CD14-positive monocyte (primary cell): Measurements from ENCODE around the gene IL31RA. TPM values are rescaled to one million over a fixed set of nuclear protein-coding genes. Genes with fewer than 3 reads are reported as not detected.

Experiments used
- DNase-seq, 3 donors: peaks; one replicate each; pipeline ENCODE4 v3.0.0-alpha.2; 2011 to 2022
- H2AFZ ChIP-seq: 2 replicates; pipeline ENCODE4 v1.6.0; 2012; ENCODE audit warnings: mild to moderate bottlenecking, low read depth, low read length, inconsistent platforms; ENCODE audit not compliant: insufficient read depth, poor library complexity, severe bottlenecking
- H3K27ac ChIP-seq, 2 donors: 1 replicate in 1 of 2; 2 replicates in 1 of 2; pipeline ENCODE4 v1.5.1; 2012 to 2013; ENCODE audit warnings: low read length in 2 of 2, control low read depth in 1 of 2, inconsistent platforms in 1 of 2, low read depth in 1 of 2, mild to moderate bottlenecking in 1 of 2
- H3K27me3 ChIP-seq, 2 donors: one replicate each; pipeline versions ENCODE4 v1.6.0 to v1.6.1; 2011 to 2013; ENCODE audit warnings: low read length in 2 of 2; ENCODE audit not compliant: control insufficient read depth in 2 of 2, insufficient read depth in 2 of 2
- H3K36me3 ChIP-seq, 2 donors: replicated peaks in 1 of 2; 1 replicate in 1 of 2; 2 replicates in 1 of 2; pipeline versions ENCODE4 v1.5.1 to v1.6.1; 2012 to 2013; ENCODE audit warnings: low read length in 2 of 2, control low read depth in 1 of 2, inconsistent platforms in 1 of 2, mild to moderate bottlenecking in 1 of 2; ENCODE audit not compliant: insufficient read depth in 2 of 2, control insufficient read depth in 1 of 2
- H3K4me1 ChIP-seq, 2 donors: 1 replicate in 1 of 2; 2 replicates in 1 of 2; pipeline versions ENCODE4 v1.5.1 to v1.6.1; 2012 to 2013; ENCODE audit warnings: low read length in 2 of 2, control low read depth in 1 of 2, inconsistent platforms in 1 of 2, mild to moderate bottlenecking in 1 of 2, moderate library complexity in 1 of 2; ENCODE audit not compliant: insufficient read depth in 2 of 2, control insufficient read depth in 1 of 2
- H3K4me2 ChIP-seq: replicated peaks from 2 replicates; pipeline ENCODE3; 2012; ENCODE audit warnings: low read length, moderate library complexity, mild to moderate bottlenecking; ENCODE audit not compliant: poor library complexity, severe bottlenecking; ENCODE audit errors: extremely low read depth
- H3K4me3 ChIP-seq, 3 experiments: fragments of 200-600 bp in 1 of 3; sonication (generic) in 1 of 3; replicated peaks in 1 of 3; 1 replicate in 2 of 3; 2 replicates in 1 of 3; pipeline ENCODE4 v1.5.1; 2011 to 2013; ENCODE audit warnings: low read length in 3 of 3, mild to moderate bottlenecking in 3 of 3, control low read depth in 2 of 3, low read depth in 2 of 3, inconsistent platforms in 1 of 3, moderate library complexity in 1 of 3
- H3K79me2 ChIP-seq: 2 replicates; pipeline ENCODE4 v1.6.0; 2012; ENCODE audit warnings: mild to moderate bottlenecking, control low read depth, inconsistent platforms, low read length, moderate library complexity; ENCODE audit not compliant: insufficient read depth
- H3K9ac ChIP-seq: 2 replicates; pipeline ENCODE4 v1.6.0; 2017; ENCODE audit warnings: low read length, mild to moderate bottlenecking; ENCODE audit not compliant: insufficient read depth, poor library complexity, severe bottlenecking
- H3K9me3 ChIP-seq, 2 donors: replicated peaks in 1 of 2; 1 replicate in 1 of 2; 2 replicates in 1 of 2; pipeline versions ENCODE4 v1.5.1 to v1.6.1; 2012 to 2013; ENCODE audit warnings: low read length in 2 of 2, control low read depth in 1 of 2; ENCODE audit not compliant: control insufficient read depth in 1 of 2, insufficient read depth in 1 of 2
- H4K20me1 ChIP-seq: 2 replicates; pipeline ENCODE4 v1.6.0; 2012; ENCODE audit warnings: mild to moderate bottlenecking, low read length, control low read depth, moderate library complexity; ENCODE audit not compliant: insufficient read depth
- H3K27ac Mint-ChIP-seq, 7 donors: one replicate each; pipeline ENCODE4 v1.8.0; 2020; ENCODE audit warnings: mild to moderate bottlenecking in 7 of 7, mixed read lengths in 7 of 7, moderate library complexity in 6 of 7, inconsistent platforms in 2 of 7
- H3K27me3 Mint-ChIP-seq, 3 donors: one replicate each; pipeline ENCODE4 v1.8.0; 2021 to 2022; ENCODE audit warnings: low read depth in 3 of 3, mild to moderate bottlenecking in 3 of 3, mixed read lengths in 3 of 3, moderate library complexity in 3 of 3, inconsistent platforms in 1 of 3
- H3K36me3 Mint-ChIP-seq, 2 donors: one replicate each; pipeline ENCODE4 v1.8.0; 2020; ENCODE audit warnings: mixed read lengths in 2 of 2, inconsistent platforms in 1 of 2, mild to moderate bottlenecking in 1 of 2
- H3K4me1 Mint-ChIP-seq: one replicate; pipeline ENCODE4 v1.8.0; 2020; ENCODE audit warnings: mild to moderate bottlenecking, mixed read lengths
- H3K4me3 Mint-ChIP-seq, 2 donors: one replicate each; pipeline ENCODE4 v1.8.0; 2020; ENCODE audit warnings: mild to moderate bottlenecking in 2 of 2, mixed read lengths in 2 of 2, moderate library complexity in 1 of 2
- H3K9me3 Mint-ChIP-seq, 7 donors: one replicate each; pipeline ENCODE4 v1.8.0; 2020 to 2022; ENCODE audit warnings: mixed read lengths in 7 of 7, mild to moderate bottlenecking in 6 of 7, moderate library complexity in 6 of 7, inconsistent platforms in 2 of 7
- WGBS: methylation state at CpG from one replicate; pipeline ENCODE4 v1.1.5; 2013; ENCODE audit warnings: missing lambda C conversion rate; ENCODE audit not compliant: insufficient coverage; 5-methylcytosine and 5-hydroxymethylcytosine counted together
- intact Hi-C, 2 donors: fragments of 100-400 bp; cut with micrococcal nuclease; formaldehyde crosslinking; loops; one replicate each; pipeline versions ENCODE4 v1.15.0 to v1.15.1; 2023
- polyA plus RNA-seq, 3 donors: library from polyadenylated mRNA; depleted of rRNA in 1 of 3; unstranded in 2 of 3; stranded (reverse) in 1 of 3; fragments of 300-500 nt in 2 of 3; fragments of >200 nt in 1 of 3; fragmentation: Illumina TruSeq in 2 of 3; gene quantifications; 1 replicate in 2 of 3; 2 replicates in 1 of 3; pipeline ENCODE4 v1.2.3, GENCODE V29; 2012 to 2021
- TF ChIP-seq, protein P1 (sequence below): fragments of 200-600 bp; IDR thresholded peaks from one replicate; pipeline ENCODE4 v1.8.0; 2022; ENCODE audit warnings: antibody characterized with exemption, mild to moderate bottlenecking

IL31RA gene
- polyA plus RNA-seq, 3 donors, result 0.52 to 1.8 (median 1.3) TPM

DNA sequence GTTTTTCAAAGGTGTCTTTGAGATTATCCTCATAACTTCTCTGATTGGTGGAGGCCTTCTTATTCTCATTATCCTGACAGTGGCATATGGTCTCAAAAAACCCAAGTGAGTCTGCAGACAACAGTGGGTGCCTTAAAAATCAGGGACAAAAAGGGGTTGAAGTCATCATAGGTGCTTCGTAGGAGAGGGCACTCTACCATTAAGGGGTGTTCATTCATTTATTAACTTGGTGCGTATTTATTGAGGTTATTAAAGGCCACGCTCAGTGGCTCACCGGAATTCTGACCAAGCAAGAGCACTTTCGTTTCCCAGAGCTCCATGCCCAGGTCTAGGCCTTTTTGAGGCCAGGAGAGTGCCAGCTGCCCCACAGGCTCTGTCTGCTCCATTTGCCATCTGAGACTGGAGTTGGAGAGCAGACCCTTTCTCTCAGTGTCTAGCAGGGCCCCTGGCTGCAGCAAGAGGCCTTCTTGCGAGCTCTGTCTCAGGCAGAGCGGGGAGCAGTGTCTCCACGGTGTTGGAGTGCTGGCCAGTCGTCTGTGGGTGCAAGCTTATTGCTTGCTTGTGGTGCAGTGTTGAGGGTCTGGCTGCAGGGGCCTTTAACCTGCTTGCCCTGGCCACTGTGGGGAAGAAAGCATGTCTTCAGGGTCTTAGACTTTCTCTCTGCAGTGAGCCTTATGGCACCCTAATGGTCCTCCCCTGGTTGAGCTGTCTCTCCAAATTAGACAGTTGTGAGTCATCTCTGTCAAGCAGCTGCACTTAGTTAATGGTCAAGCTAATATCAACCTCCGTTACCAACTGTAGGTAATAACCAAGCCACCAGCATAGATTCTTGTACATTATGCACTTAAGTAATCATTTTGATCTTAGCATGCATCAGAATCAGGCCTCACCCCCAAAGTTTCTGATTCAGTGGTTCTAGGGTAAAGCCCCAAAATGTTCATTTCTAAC is 62.6 kb downstream of the IL31RA start:
- Mint-ChIP-seq H3K4me3 (no peak overlapping the region), H3K27ac (peak overlapping the region in 1 of 7 donors; percentile 32), H3K9me3 (no peaks in the 10 kb centered on the region), H3K36me3 (peaks cover 52 to 81% of the 10 kb centered on the region in 2 donors), H3K27me3 (peaks cover 0 to 2% (median 0%) of the 10 kb centered on the region in 3 donors), H3K4me1 (peaks cover 3% of the 10 kb centered on the region)
- H2AFZ ChIP-seq, result no peak overlapping the region
- no peak overlapping the region for H3K9ac ChIP-seq
- no peak overlapping the region for H3K4me3 ChIP-seq
- H3K27me3 ChIP-seq, result no peaks in the 10 kb centered on the region
- TF ChIP-seq, protein P1, sequence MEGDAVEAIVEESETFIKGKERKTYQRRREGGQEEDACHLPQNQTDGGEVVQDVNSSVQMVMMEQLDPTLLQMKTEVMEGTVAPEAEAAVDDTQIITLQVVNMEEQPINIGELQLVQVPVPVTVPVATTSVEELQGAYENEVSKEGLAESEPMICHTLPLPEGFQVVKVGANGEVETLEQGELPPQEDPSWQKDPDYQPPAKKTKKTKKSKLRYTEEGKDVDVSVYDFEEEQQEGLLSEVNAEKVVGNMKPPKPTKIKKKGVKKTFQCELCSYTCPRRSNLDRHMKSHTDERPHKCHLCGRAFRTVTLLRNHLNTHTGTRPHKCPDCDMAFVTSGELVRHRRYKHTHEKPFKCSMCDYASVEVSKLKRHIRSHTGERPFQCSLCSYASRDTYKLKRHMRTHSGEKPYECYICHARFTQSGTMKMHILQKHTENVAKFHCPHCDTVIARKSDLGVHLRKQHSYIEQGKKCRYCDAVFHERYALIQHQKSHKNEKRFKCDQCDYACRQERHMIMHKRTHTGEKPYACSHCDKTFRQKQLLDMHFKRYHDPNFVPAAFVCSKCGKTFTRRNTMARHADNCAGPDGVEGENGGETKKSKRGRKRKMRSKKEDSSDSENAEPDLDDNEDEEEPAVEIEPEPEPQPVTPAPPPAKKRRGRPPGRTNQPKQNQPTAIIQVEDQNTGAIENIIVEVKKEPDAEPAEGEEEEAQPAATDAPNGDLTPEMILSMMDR, result no peak
- DNase-seq, result no peak
- 99% methylated on average over 10 of the region's 10 CpGs for WGBS
- H3K79me2 ChIP-seq, result no peaks in the 10 kb centered on the region
- H3K36me3 ChIP-seq, result peaks cover 11 to 80% of the 10 kb centered on the region in 2 donors
- H4K20me1 ChIP-seq, result no peaks in the 10 kb centered on the region
- peaks cover 0 to under 1% of the 10 kb centered on the region in 2 donors for H3K4me1 ChIP-seq
- intact Hi-C loops, result no loop called here
- H3K4me2 ChIP-seq, result no peak overlapping the region
- H3K9me3 ChIP-seq, result no peaks in the 10 kb centered on the region
- no peak overlapping the region for H3K27ac ChIP-seq

DNA sequence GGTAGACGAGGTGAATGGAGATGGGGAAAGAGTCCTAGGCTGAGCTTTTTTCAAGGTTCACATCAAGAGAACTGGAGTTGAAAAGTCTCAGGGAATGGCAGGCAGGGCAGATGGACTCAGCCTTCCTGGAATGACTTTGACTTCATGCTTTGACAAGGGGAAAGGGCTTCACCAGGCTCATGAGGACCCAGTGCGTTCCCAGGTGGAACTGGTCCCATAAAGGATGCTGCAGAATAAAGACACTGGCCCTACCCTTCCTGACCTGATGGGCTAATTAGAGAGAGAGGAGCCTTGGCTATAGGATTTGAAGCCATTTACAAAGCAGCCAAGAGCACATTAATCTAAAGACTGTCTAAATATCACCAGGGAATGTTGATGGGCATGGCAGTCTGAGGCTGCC is 63.8 kb downstream of the IL31RA start:
- Histone ChIP-seq H3K4me2 (no peak overlapping the region), H3K9ac (no peak overlapping the region), H3K4me3 (no peak overlapping the region), H3K36me3 (peaks cover 11 to 70% of the 10 kb centered on the region in 2 donors), H3K9me3 (no peaks in the 10 kb centered on the region), H3K27me3 (no peaks in the 10 kb centered on the region), H3K27ac (no peak overlapping the region), H4K20me1 (no peaks in the 10 kb centered on the region), H2AFZ (no peak overlapping the region), H3K4me1 (peaks cover 10 to 13% of the 10 kb centered on the region in 2 donors), H3K79me2 (no peaks in the 10 kb centered on the region)
- peaks cover 15% of the 10 kb centered on the region for H3K4me1 Mint-ChIP-seq
- intact Hi-C loops, result no loop called here
- no peaks in the 10 kb centered on the region for H3K9me3 Mint-ChIP-seq
- peak overlapping the region in 1 of 7 donors; percentile 59 for H3K27ac Mint-ChIP-seq
- H3K36me3 Mint-ChIP-seq, result peaks cover 45 to 74% of the 10 kb centered on the region in 2 donors
- 80% methylated on average over 1 of the region's 2 CpGs for WGBS
- DNase-seq, result no peak
- H3K4me3 Mint-ChIP-seq, result no peak overlapping the region
- TF ChIP-seq, protein P1, result no peak
- H3K27me3 Mint-ChIP-seq, result peaks cover 0 to 4% (median 0%) of the 10 kb centered on the region in 3 donors
